Endothelial cell of umbilical vein (primary cell): ENCODE measurements around the gene SNX30. TPM values are rescaled to one million over a fixed set of nuclear protein-coding genes. Genes with fewer than 3 reads are reported as not detected.

Experiments used
- BruUV-seq: library from RNA; stranded (reverse); fragments of 400-500 nt; replicated peaks from 2 replicates; lab custom pipeline; 2021; lab: Mats Ljungman, UMichigan
- CTCF ChIA-PET: fragments of 300-600, 350-600 bp; sonication (Branson Sonifier 250); formaldehyde crosslinking; loops from one replicate; lab custom pipeline; 2021; ENCODE audit warnings: antibody characterized with exemption, inconsistent platforms; lab: Charles Lee
- POLR2A ChIA-PET: fragments of 300-600, 350-600 bp; sonication (Branson Sonifier 250); formaldehyde crosslinking; loops from one replicate; lab custom pipeline; 2021; ENCODE audit warnings: antibody characterized with exemption, inconsistent platforms; lab: Charles Lee
- DNase-seq: peaks from one replicate; pipeline ENCODE4 v3.0.0-alpha.2; 2011; ENCODE audit warnings: low read depth, low spot score
- FAIRE-seq: peaks from 2 replicates; lab custom pipeline; 2011; peaks lifted over from hg19 to GRCh38; lab: Jason Lieb, UNC
- H2AFZ ChIP-seq: 2 replicates; pipeline ENCODE4 v1.6.0; 2012; ENCODE audit warnings: low read depth, low read length, control low read depth, inconsistent platforms
- H3K27ac ChIP-seq: 2 replicates; pipeline ENCODE4 v1.5.1; 2011; ENCODE audit warnings: low read depth, mild to moderate bottlenecking, control low read depth, low read length, moderate library complexity; ENCODE audit not compliant: insufficient read depth
- H3K27me3 ChIP-seq, 2 experiments: 2 replicates each; pipeline versions ENCODE4 v1.6.0 to v1.6.1; 2011; ENCODE audit warnings: low read length in 2 of 2, mixed read lengths in 1 of 2; ENCODE audit not compliant: control insufficient read depth in 2 of 2, insufficient read depth in 2 of 2
- H3K36me3 ChIP-seq, 2 experiments: 2 replicates in 1 of 2; 3 replicates in 1 of 2; pipeline ENCODE4 v1.5.1; 2011; ENCODE audit warnings: low read length in 2 of 2, mild to moderate bottlenecking in 1 of 2, moderate library complexity in 1 of 2; ENCODE audit not compliant: control insufficient read depth in 2 of 2, insufficient read depth in 2 of 2; ENCODE audit errors: extremely low read depth in 1 of 2
- H3K4me1 ChIP-seq: 3 replicates; pipeline ENCODE4 v1.5.1; 2011; ENCODE audit warnings: mild to moderate bottlenecking, low read length; ENCODE audit not compliant: control insufficient read depth, insufficient read depth; ENCODE audit errors: extremely low read depth
- H3K4me2 ChIP-seq: 2 replicates; pipeline ENCODE4 v1.6.1; 2011; ENCODE audit warnings: low read length, control low read depth, mixed read lengths; ENCODE audit not compliant: insufficient read depth
- H3K4me3 ChIP-seq, 3 experiments: fragments of 200-600 bp in 1 of 3; sonication (generic), shearing (Covaris generic) in 1 of 3; replicated peaks in 1 of 3; 2 replicates each; pipeline ENCODE4 v1.5.1; 2011 to 2016; ENCODE audit warnings: control low read depth in 3 of 3, low read length in 3 of 3, mild to moderate bottlenecking in 2 of 3, inconsistent platforms in 1 of 3, low read depth in 1 of 3, moderate library complexity in 1 of 3; ENCODE audit not compliant: insufficient read depth in 1 of 3
- H3K79me2 ChIP-seq: 2 replicates; pipeline ENCODE4 v1.6.0; 2012; ENCODE audit warnings: low read length, inconsistent platforms; ENCODE audit not compliant: control insufficient read depth, insufficient read depth
- H3K9ac ChIP-seq: replicated peaks from 2 replicates; pipeline ENCODE3; 2011; ENCODE audit warnings: low read length, control low read depth; ENCODE audit not compliant: insufficient read depth; ENCODE audit errors: extremely low read depth
- H3K9me1 ChIP-seq: replicated peaks from 3 replicates; pipeline ENCODE4 v1.6.0; 2011; ENCODE audit warnings: mild to moderate bottlenecking, low read length; ENCODE audit not compliant: control insufficient read depth, insufficient read depth; ENCODE audit errors: extremely low read depth
- H3K9me3 ChIP-seq: replicated peaks from 2 replicates; pipeline ENCODE4 v1.5.1; 2012; ENCODE audit warnings: low read length, inconsistent platforms; ENCODE audit not compliant: control insufficient read depth, insufficient read depth
- H4K20me1 ChIP-seq: replicated peaks from 2 replicates; pipeline ENCODE3; 2011; ENCODE audit warnings: mild to moderate bottlenecking, low read length; ENCODE audit not compliant: control insufficient read depth, insufficient read depth; ENCODE audit errors: extremely low read depth
- EZH2 ChIP-seq: IDR thresholded peaks from 2 replicates; pipeline ENCODE4 v1.6.1; 2012; ENCODE audit warnings: borderline replicate concordance, low read depth, mild to moderate bottlenecking, moderate library complexity, low read length, inconsistent platforms; ENCODE audit not compliant: severe bottlenecking
- FOS ChIP-seq: IDR thresholded peaks from 2 replicates; pipeline ENCODE4 v1.6.1; 2011; ENCODE audit warnings: mild to moderate bottlenecking, low read length, moderate library complexity, borderline replicate concordance; ENCODE audit not compliant: insufficient read depth
- GATA2 ChIP-seq: IDR thresholded peaks from 2 replicates; pipeline ENCODE4 v1.7.0; 2011; ENCODE audit warnings: low read depth, mild to moderate bottlenecking, moderate library complexity, mixed read lengths, low read length; ENCODE audit not compliant: insufficient read length, insufficient read depth
- JUN ChIP-seq: IDR thresholded peaks from 2 replicates; pipeline ENCODE4 v1.6.1; 2011; ENCODE audit warnings: borderline replicate concordance, low read depth; ENCODE audit not compliant: insufficient read length, insufficient read depth
- MAX ChIP-seq: IDR thresholded peaks from 2 replicates; pipeline ENCODE4 v1.6.1; 2011; ENCODE audit not compliant: insufficient read depth, insufficient read length
- MYC ChIP-seq: IDR thresholded peaks from one replicate; pipeline ENCODE4 v1.6.1; 2011; ENCODE audit warnings: mild to moderate bottlenecking, low read depth, low read length
- POLR2A ChIP-seq: IDR thresholded peaks from 2 replicates; pipeline ENCODE4 v1.6.1; 2012; ENCODE audit warnings: low read depth, mild to moderate bottlenecking, control low read depth, low read length
- POLR2AphosphoS5 ChIP-seq: IDR thresholded peaks from 2 replicates; pipeline ENCODE4 v1.6.1; 2012; ENCODE audit warnings: low read depth, mild to moderate bottlenecking, control low read depth, low read length, moderate library complexity; ENCODE audit not compliant: insufficient read depth
- dilution Hi-C: fragments of 300-500 bp; cut with MboI; formaldehyde crosslinking; loops from one replicate; pipeline ENCODE4 v1.15.0; 2019; ENCODE audit warnings: low sequenced_read_pairs; ENCODE audit not compliant: extremely low pct_ligation_motif_present
- intact Hi-C: fragments of 100-400 bp; cut with micrococcal nuclease; formaldehyde crosslinking; loops from one replicate; pipeline ENCODE4 v1.10.0; 2022
- polyA plus RNA-seq, 4 experiments: library from polyadenylated mRNA; depleted of rRNA in 3 of 4; stranded (reverse) in 3 of 4; unstranded in 1 of 4; fragments of >200 nt; gene quantifications; 2 replicates each; pipeline versions ENCODE4 v1.2.1 to v1.2.3, GENCODE V29; 2011 to 2012; ENCODE audit warnings: missing spikeins in 1 of 4
- total RNA-seq: library from RNA; stranded (reverse); gene quantifications from 2 replicates; pipeline ENCODE4 v1.2.3, GENCODE V29; 2021
- TF ChIP-seq, protein P1 (sequence below), 2 donors: IDR thresholded peaks; 1 replicate in 1 of 2; 2 replicates in 1 of 2; pipeline ENCODE4 v1.5.1; 2011; ENCODE audit warnings: low read length in 2 of 2, mild to moderate bottlenecking in 2 of 2, moderate library complexity in 2 of 2, control low read depth in 1 of 2, inconsistent platforms in 1 of 2, low read depth in 1 of 2; ENCODE audit not compliant: insufficient read depth in 1 of 2; ENCODE audit errors: extremely low read depth in 1 of 2

SNX30 gene
- total and polyA plus RNA-seq, 2 donors (not counting 3 experiments of a cell fraction or from before 2014, with no cell fraction given) = 2.8 to 6.3 TPM

- Histone ChIP-seq H2AFZ (no peak overlapping the region), H3K27ac (no peak overlapping the region), H3K4me3 (no peak overlapping the region), H3K9ac (no peak overlapping the region), H3K9me3 (no peaks in the 10 kb centered on the region), H3K27me3 (no peaks in the 10 kb centered on the region), H3K36me3 (no peaks in the 10 kb centered on the region), H3K4me1 (no peaks in the 10 kb centered on the region), H4K20me1 (no peaks in the 10 kb centered on the region), H3K4me2 (no peak overlapping the region), H3K9me1 (no peaks in the 10 kb centered on the region), H3K79me2 (no peaks in the 10 kb centered on the region)
- POLR2A ChIA-PET = no interaction called here
- intact Hi-C loops (no loop called here), dilution Hi-C loops (no loop called here)
- FAIRE-seq (no peak), DNase-seq (no peak)
- BruUV-seq = no TSS peak
- CTCF ChIA-PET = interaction anchor here (2.1 kb wide), 1 partner anchor 43 kb away, joined by 10 read pairs; no protein-coding TSS in a partner anchor
- TF ChIP-seq POLR2A (no peak), MAX (no peak), GATA2 (no peak), FOS (no peak), EZH2 (no peak), JUN (no peak), POLR2AphosphoS5 (no peak), MYC (no peak)
- TF ChIP-seq, protein P1, sequence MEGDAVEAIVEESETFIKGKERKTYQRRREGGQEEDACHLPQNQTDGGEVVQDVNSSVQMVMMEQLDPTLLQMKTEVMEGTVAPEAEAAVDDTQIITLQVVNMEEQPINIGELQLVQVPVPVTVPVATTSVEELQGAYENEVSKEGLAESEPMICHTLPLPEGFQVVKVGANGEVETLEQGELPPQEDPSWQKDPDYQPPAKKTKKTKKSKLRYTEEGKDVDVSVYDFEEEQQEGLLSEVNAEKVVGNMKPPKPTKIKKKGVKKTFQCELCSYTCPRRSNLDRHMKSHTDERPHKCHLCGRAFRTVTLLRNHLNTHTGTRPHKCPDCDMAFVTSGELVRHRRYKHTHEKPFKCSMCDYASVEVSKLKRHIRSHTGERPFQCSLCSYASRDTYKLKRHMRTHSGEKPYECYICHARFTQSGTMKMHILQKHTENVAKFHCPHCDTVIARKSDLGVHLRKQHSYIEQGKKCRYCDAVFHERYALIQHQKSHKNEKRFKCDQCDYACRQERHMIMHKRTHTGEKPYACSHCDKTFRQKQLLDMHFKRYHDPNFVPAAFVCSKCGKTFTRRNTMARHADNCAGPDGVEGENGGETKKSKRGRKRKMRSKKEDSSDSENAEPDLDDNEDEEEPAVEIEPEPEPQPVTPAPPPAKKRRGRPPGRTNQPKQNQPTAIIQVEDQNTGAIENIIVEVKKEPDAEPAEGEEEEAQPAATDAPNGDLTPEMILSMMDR (IDR thresholded peaks at IDR 0.05; ENCODE audit: extremely low read depth in 1 of 2, insufficient read depth in 1 of 2, low read depth in 1 of 2, low read length in 2 of 2) = no peak
Observed at GRCh38 chr9:112860451-112860850, 109.9 kb downstream of the SNX30 start.
